ENCODE data around the gene SMAD7. TPM values are rescaled to one million over a fixed set of nuclear protein-coding genes. Genes with fewer than 3 reads are reported as not detected.

Gene SMAD7
- total and polyA plus RNA-seq, 8 donors = 4.2 to 22.4 (median 6.8) TPM

DNA sequence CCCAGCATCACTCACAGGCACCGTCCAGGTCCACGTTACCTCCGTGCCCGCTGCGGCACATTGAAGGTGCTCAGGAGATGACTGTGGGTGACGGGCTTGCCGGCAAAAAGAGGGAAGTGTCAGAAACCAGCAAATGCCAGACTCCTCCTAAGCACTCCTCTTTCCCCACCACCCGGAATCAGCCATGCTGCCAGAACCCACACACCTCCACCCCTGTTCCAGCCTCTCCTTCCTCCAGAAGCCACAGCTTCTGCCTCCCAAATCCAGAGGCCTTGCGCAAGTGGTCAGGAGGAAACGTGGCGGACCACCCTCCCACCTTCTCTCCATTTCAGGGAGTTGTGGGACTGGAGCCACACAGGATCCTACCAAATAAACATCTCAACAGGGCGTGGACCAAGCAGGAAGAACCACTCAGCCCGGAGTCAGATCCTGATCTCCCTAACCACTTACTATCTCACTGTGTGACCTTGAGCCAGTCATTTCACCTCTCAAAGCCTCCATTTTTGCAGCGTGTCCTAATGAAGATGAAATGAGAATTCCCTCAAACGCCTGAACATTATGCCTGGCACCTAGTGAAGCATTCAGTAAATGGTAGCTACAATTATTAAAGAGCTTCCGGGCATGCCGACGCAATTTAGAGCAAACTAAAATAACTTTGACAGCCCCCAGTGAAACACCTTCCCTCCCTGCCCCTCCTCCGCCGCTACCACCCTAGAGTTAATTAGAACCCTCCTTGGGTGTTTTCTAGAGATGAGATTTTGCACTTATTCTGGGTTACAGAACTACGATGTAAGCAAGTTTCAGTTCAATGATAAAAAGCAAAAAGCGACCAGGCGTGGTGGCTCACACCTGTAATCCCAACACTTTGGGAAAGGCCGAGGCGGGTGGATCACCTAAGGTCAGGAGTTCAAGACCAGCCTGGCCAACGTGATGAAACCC, 32.9 kb downstream of the SMAD7 start:
- DNase-seq (no peak), ATAC-seq (no peak), FAIRE-seq (no peak)
- no peaks in the 10 kb centered on the region for H3K4me1 ChIP-seq
- WGBS, 2 donors = 82 to 89% methylated on average over 26 of the region's 26 CpGs
- H3K4me3 ChIP-seq = no peak overlapping the region
- no peak for TF ChIP-seq CTCF (IDR thresholded peaks at IDR 0.05)
- intact Hi-C loops (cut with DNase I) = no loop called here
- no peaks in the 10 kb centered on the region for H3K27me3 ChIP-seq
- H3K27ac ChIP-seq = no peak overlapping the region
- H3K9me3 ChIP-seq = no peaks in the 10 kb centered on the region
- H3K36me3 ChIP-seq = no peaks in the 10 kb centered on the region

GRCh38 chr18:48915626-48916425, 34.9 kb downstream of the SMAD7 start:
- intact Hi-C loops (cut with DNase I) = no loop called here
- Histone ChIP-seq H3K27ac (no peak overlapping the region), H3K4me1 (no peaks in the 10 kb centered on the region), H3K27me3 (no peaks in the 10 kb centered on the region), H3K9me3 (no peaks in the 10 kb centered on the region), H3K36me3 (no peaks in the 10 kb centered on the region), H3K4me3 (no peak overlapping the region)
- no peak for ATAC-seq
- TF ChIP-seq CTCF (IDR thresholded peaks at IDR 0.05) = no peak
- WGBS, 2 donors = 81 to 90% methylated on average over 10 of the region's 10 CpGs
- FAIRE-seq = no peak
- no peak for DNase-seq

- TF ChIP-seq CTCF (IDR thresholded peaks at IDR 0.05) = no peak
- Histone ChIP-seq H3K36me3 (no peaks in the 10 kb centered on the region), H3K4me1 (no peaks in the 10 kb centered on the region), H3K4me3 (no peak overlapping the region), H3K9me3 (no peaks in the 10 kb centered on the region), H3K27me3 (no peaks in the 10 kb centered on the region), H3K27ac (peak overlapping the region in 1 of 4 donors; percentile 14)
- DNase-seq (no peak), FAIRE-seq (no peak), ATAC-seq (peak; percentile 24 to 67 (median 64))
- 54 to 65% methylated on average over 12 of the region's 12 CpGs for WGBS, 2 donors
- intact Hi-C loops (cut with DNase I) = no loop called here
Measured at GRCh38 chr18:48914581-48915251, 36.0 kb downstream of the SMAD7 start.

DNA sequence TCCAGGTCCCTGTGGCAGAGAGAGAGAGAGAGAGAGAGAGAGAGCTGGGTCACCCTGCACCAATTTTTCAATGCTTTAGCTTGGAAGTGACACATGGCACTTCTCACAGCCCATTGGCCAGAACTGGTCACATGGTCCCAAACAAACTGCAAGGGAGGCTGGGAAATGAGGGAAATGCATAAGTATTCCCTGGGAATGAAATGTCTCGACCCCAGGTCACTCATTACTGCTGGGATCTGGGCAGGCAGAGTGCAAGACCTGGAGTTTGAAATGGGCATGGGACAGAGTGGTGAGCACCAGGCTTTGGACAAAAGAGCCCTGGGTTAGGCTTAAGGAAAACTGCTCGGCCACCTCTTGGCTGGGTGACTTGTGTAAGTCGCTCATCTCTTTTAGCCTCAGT, 37.0 kb downstream of the SMAD7 start:
- DNase-seq = no peak
- H3K4me1 ChIP-seq = no peaks in the 10 kb centered on the region
- ATAC-seq = no peak
- FAIRE-seq = no peak
- no peak for TF ChIP-seq CTCF (IDR thresholded peaks at IDR 0.05)
- 88 to 89% methylated on average over 3 of the region's 3 CpGs for WGBS, 2 donors
- no peaks in the 10 kb centered on the region for H3K36me3 ChIP-seq
- intact Hi-C loops (cut with DNase I) = no loop called here
- H3K9me3 ChIP-seq = no peaks in the 10 kb centered on the region
- no peaks in the 10 kb centered on the region for H3K27me3 ChIP-seq
- no peak overlapping the region for H3K4me3 ChIP-seq
- H3K27ac ChIP-seq = no peak overlapping the region
